HepG2 (cell line): ENCODE data around the gene ERBB3. TPM values are rescaled to one million over a fixed set of nuclear protein-coding genes. Genes with fewer than 3 reads are reported as not detected.

ENCODE experiments used
- ADNP ChIP-seq: sonication (generic); formaldehyde crosslinking; IDR thresholded peaks from 2 replicates; pipeline ENCODE4 v1.4.0; 2020; ENCODE audit warnings: missing genetic modification reagents
- EZH2 ChIP-seq: conservative IDR thresholded peaks from 2 replicates; pipeline ENCODE4 v1.6.1; 2012; ENCODE audit warnings: mild to moderate bottlenecking, low read depth, low read length, moderate library complexity
- KDM5B ChIP-seq: sonication (generic); formaldehyde crosslinking; IDR thresholded peaks from 2 replicates; pipeline ENCODE4 v1.4.0; 2020; ENCODE audit warnings: missing genetic modification reagents, mild to moderate bottlenecking, borderline replicate concordance
- TCF12 ChIP-seq, 2 experiments: fragments of 450-650 bp in 1 of 2; sonication (generic) in 1 of 2; formaldehyde crosslinking in 1 of 2; IDR thresholded peaks; 2 replicates each; pipeline versions ENCODE4 v1.6.1 to v1.8.0; 2017 to 2022; ENCODE audit warnings: antibody characterized with exemption in 1 of 2, mild to moderate bottlenecking in 1 of 2, missing genetic modification reagents in 1 of 2, moderate library complexity in 1 of 2
- ZBTB40 ChIP-seq, 2 experiments: fragments of 450-650 bp in 1 of 2; sonication (generic) in 1 of 2; formaldehyde crosslinking in 1 of 2; IDR thresholded peaks; 2 replicates each; pipeline versions ENCODE4 v1.6.1 to v1.8.0; 2016 to 2022; ENCODE audit warnings: antibody characterized with exemption in 1 of 2, mild to moderate bottlenecking in 1 of 2, missing genetic modification reagents in 1 of 2
- ZNF142 ChIP-seq: sonication (generic); formaldehyde crosslinking; IDR thresholded peaks from 2 replicates; pipeline ENCODE4 v1.4.0; 2020; ENCODE audit warnings: missing genetic modification reagents
- ZSCAN30 ChIP-seq: sonication (generic); formaldehyde crosslinking; IDR thresholded peaks from 2 replicates; pipeline ENCODE4 v1.5.0; 2020; ENCODE audit warnings: mild to moderate bottlenecking, missing genetic modification reagents
- ZXDC ChIP-seq: sonication (generic); formaldehyde crosslinking; IDR thresholded peaks from 2 replicates; pipeline ENCODE4 v1.5.0; 2020; ENCODE audit warnings: mild to moderate bottlenecking, missing genetic modification reagents
- polyA plus RNA-seq, 8 experiments: library from polyadenylated mRNA; depleted of rRNA in 3 of 8; stranded (reverse) in 7 of 8; unstranded in 1 of 8; fragments of >200 nt; fragmentation: Illumina TruSeq in 4 of 8; extraction: Trizol in 4 of 8; gene quantifications; 2 replicates each; pipeline versions ENCODE4 v1.2.1 to v1.2.3, GENCODE V29; 2011 to 2016; ENCODE audit warnings: low read depth in 4 of 8, missing spikeins in 1 of 8, mixed read lengths in 1 of 8; ENCODE audit not compliant: insufficient read depth in 1 of 8
- total RNA-seq, 5 experiments: library from RNA; depleted of rRNA; stranded (reverse); fragments of >200 nt; fragmentation: Illumina TruSeq; extraction: Trizol; gene quantifications; 2 replicates each; pipeline ENCODE4 v1.2.3, GENCODE V29; 2016; ENCODE audit warnings: low read depth in 1 of 5

The ERBB3 gene
- total and polyA plus RNA-seq, 2 of the 13 experiments (the other 11 are each of a cell fraction or from before 2014, with no cell fraction given): 93.6 to 358 TPM

- no peak for TF ChIP-seq ZSCAN30
- no peak for TF ChIP-seq TCF12 (IDR thresholded peaks at IDR 0.05)
- peak; percentile 38; the same call in 1 of the 2 replicates for TF ChIP-seq TCF12 (CRISPR knock-in tag; IDR thresholded peaks at IDR 0.05)
- no peak for TF ChIP-seq ADNP (CRISPR knock-in tag)
- TF ChIP-seq EZH2: no peak
- no peak; the same call in 1 of the 2 replicates for TF ChIP-seq KDM5B (CRISPR knock-in tag)
- no peak; the same call in 1 of the 2 replicates for TF ChIP-seq ZNF142 (CRISPR knock-in tag)
- TF ChIP-seq ZBTB40 (IDR thresholded peaks at IDR 0.05): peak; percentile 82
- peak; percentile 63 for TF ChIP-seq ZBTB40 (CRISPR knock-in tag; IDR thresholded peaks at IDR 0.05)
- peak; percentile 93; the same call in 1 of the 2 replicates for TF ChIP-seq ZXDC (CRISPR knock-in tag)
These were observed 38.1 kb downstream of the ERBB3 start, which contains the start of gene ZC3H10 (continued) for GRCh38 chr12:56117778-56118687.
